Upper lobe of right lung (tissue), 1 donor: Measurements from ENCODE around the gene PIGQ. TPM values are rescaled to one million over a fixed set of nuclear protein-coding genes. Genes with fewer than 3 reads are reported as not detected.

Experiments used
- ATAC-seq: fragments of 200-7000 bp; cut with Tn5 transposase; one replicate; pipeline ENCODE4 v1.9.1; 2020; ENCODE audit warnings: mild to moderate bottlenecking, moderate library complexity
- DNase-seq: peaks from one replicate; pipeline ENCODE4 v3.0.0-alpha.2; 2020
- H3K27ac ChIP-seq: fragments of 200-600 bp; one replicate; pipeline ENCODE4 v1.8.0; 2022
- H3K27me3 ChIP-seq: fragments of 200-600 bp; one replicate; pipeline ENCODE4 v1.8.0; 2022; ENCODE audit warnings: mild to moderate bottlenecking
- H3K36me3 ChIP-seq: fragments of 200-600 bp; one replicate; pipeline ENCODE4 v1.8.0; 2022
- H3K4me1 ChIP-seq: fragments of 200-600 bp; one replicate; pipeline ENCODE4 v1.8.0; 2022
- H3K4me3 ChIP-seq: fragments of 200-600 bp; one replicate; pipeline ENCODE4 v1.8.0; 2022; ENCODE audit warnings: mild to moderate bottlenecking
- H3K9me3 ChIP-seq: fragments of 200-600 bp; one replicate; pipeline ENCODE4 v1.8.0; 2022
- intact Hi-C: fragments of 100-400 bp; cut with DNase I; formaldehyde crosslinking; loops from one replicate; pipeline ENCODE4 v1.11.0; 2022
- total RNA-seq: library from RNA; stranded (reverse); fragmentation: NEBNext Ultra II Directional; extraction: Animal tissue kit (Norgen Biotek cat#: 25700); gene quantifications from one replicate; pipeline ENCODE4 v1.2.1, GENCODE V29; 2021
- TF ChIP-seq, protein P1 (sequence below): fragments of 200-600 bp; IDR thresholded peaks from one replicate; pipeline ENCODE4 v1.8.0; 2022; ENCODE audit warnings: antibody characterized with exemption
- donor health status: DM: no; HTN: yes; CAD: no; lungs with severe emphysema.

The PIGQ gene
- total RNA-seq, 1 donor from 2014 or later: 59.4 TPM

GRCh38 chr16:544517-544916 is 25.3 kb upstream of the PIGQ start:
- peaks cover 13% of the 10 kb centered on the region for H3K36me3 ChIP-seq
- TF ChIP-seq, protein P1, sequence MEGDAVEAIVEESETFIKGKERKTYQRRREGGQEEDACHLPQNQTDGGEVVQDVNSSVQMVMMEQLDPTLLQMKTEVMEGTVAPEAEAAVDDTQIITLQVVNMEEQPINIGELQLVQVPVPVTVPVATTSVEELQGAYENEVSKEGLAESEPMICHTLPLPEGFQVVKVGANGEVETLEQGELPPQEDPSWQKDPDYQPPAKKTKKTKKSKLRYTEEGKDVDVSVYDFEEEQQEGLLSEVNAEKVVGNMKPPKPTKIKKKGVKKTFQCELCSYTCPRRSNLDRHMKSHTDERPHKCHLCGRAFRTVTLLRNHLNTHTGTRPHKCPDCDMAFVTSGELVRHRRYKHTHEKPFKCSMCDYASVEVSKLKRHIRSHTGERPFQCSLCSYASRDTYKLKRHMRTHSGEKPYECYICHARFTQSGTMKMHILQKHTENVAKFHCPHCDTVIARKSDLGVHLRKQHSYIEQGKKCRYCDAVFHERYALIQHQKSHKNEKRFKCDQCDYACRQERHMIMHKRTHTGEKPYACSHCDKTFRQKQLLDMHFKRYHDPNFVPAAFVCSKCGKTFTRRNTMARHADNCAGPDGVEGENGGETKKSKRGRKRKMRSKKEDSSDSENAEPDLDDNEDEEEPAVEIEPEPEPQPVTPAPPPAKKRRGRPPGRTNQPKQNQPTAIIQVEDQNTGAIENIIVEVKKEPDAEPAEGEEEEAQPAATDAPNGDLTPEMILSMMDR: no peak
- no peak overlapping the region for H3K27ac ChIP-seq
- H3K4me3 ChIP-seq: no peak overlapping the region
- intact Hi-C loops: no loop called here
- H3K27me3 ChIP-seq: no peaks in the 10 kb centered on the region
- no peaks in the 10 kb centered on the region for H3K4me1 ChIP-seq
- DNase-seq (no peak), ATAC-seq (no peak)
- no peaks in the 10 kb centered on the region for H3K9me3 ChIP-seq

DNA sequence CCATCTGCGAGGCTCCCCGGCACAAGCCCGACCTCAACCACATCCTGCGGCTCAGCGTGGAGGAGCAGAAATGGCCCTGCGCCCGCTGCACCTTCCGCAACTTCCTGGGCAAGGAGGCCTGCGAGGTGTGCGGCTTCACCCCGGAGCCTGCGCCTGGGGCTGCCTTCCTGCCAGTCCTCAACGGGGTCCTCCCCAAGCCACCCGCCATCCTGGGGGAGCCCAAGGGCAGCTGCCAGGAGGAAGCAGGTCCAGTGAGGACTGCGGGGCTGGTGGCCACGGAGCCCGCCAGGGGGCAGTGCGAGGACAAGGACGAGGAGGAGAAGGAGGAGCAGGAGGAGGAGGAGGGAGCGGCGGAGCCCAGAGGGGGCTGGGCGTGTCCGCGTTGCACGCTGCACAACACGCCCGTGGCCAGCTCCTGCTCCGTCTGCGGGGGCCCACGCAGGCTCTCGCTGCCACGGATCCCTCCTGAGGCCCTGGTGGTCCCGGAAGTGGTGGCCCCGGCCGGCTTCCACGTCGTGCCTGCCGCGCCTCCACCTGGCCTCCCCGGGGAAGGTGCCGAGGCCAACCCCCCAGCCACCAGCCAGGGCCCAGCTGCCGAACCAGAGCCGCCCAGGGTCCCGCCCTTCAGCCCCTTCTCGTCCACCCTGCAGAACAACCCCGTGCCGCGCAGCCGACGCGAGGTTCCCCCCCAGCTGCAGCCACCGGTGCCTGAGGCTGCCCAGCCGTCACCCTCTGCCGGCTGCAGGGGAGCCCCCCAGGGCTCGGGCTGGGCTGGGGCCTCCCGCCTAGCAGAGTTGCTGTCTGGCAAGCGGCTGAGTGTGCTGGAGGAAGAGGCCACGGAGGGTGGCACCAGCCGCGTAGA is 22.6 kb upstream of the PIGQ start:
- H3K27me3 ChIP-seq: no peaks in the 10 kb centered on the region
- H3K4me3 ChIP-seq: no peak overlapping the region
- H3K36me3 ChIP-seq: peaks cover 23% of the 10 kb centered on the region
- H3K27ac ChIP-seq: no peak overlapping the region
- TF ChIP-seq, protein P1: peak; percentile 37
- intact Hi-C loops: no loop called here
- no peaks in the 10 kb centered on the region for H3K4me1 ChIP-seq
- H3K9me3 ChIP-seq: no peaks in the 10 kb centered on the region
- ATAC-seq (peak; percentile 80), DNase-seq (peak; percentile 85)

GRCh38 chr16:548586-548985 is 21.2 kb upstream of the PIGQ start:
- intact Hi-C loops: no loop called here
- Histone ChIP-seq H3K4me3 (no peak overlapping the region), H3K36me3 (peaks cover 31% of the 10 kb centered on the region), H3K4me1 (no peaks in the 10 kb centered on the region), H3K27me3 (no peaks in the 10 kb centered on the region), H3K27ac (no peak overlapping the region), H3K9me3 (no peaks in the 10 kb centered on the region)
- TF ChIP-seq, protein P1: no peak
- no peak for DNase-seq
- no peak for ATAC-seq

DNA sequence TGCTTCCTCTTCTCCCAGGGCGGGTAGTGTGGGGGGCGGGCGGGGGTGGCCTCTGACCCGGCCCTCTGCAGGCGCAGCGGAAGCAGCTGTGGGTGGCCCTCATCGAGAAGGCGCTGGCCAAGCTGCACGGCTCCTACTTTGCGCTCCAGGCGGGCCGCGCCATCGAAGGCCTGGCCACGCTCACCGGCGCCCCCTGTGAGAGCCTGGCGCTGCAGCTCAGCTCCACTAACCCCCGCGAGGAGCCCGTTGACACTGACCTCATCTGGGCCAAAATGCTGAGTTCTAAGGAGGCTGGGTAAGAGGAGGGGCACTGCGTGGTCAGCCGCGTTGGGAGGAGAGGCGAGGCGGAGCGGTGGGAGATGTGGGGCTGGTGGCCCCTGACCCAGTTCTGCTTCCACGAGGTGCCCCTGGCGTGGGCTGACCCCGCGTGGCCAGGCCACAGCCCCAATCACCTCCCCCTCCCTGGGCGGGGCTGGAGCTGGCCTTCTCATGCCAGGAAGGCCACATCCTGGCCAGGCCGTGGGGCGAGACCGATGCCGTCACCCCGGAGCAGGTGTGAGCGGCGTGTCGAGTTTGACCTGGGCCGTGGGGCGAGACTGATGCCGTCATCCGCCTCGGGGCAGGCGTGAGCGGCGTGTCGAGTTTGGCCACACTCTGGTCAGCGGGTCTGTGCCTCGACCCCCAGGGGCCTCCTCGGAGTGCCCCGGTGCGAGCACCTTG is 20.1 kb upstream of the PIGQ start:
- Histone ChIP-seq H3K27me3 (no peaks in the 10 kb centered on the region), H3K36me3 (peaks cover 31% of the 10 kb centered on the region)

DNA sequence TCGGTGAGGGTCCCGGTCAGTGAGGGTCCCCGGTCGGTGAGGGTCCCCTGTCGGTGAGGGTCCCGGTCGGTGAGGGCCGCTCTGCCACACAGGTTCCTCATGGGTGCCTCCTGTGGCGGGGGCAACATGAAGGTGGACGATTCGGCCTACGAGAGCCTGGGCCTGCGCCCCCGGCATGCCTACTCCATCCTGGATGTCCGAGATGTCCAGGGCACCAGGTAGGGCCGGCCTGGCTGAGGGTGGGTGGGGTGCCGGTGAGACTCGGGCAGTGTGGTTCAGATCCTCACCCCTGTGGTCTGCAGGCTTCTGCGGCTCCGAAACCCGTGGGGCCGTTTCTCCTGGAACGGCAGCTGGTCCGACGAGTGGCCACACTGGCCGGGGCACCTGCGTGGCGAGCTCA is 18.6 kb upstream of the PIGQ start:
- no peak for ATAC-seq
- intact Hi-C loops: no loop called here
- Histone ChIP-seq H3K27ac (no peak overlapping the region), H3K36me3 (peaks cover 31% of the 10 kb centered on the region), H3K27me3 (no peaks in the 10 kb centered on the region), H3K9me3 (no peaks in the 10 kb centered on the region), H3K4me1 (no peaks in the 10 kb centered on the region), H3K4me3 (no peak overlapping the region)
- TF ChIP-seq, protein P1: no peak
- no peak for DNase-seq

More for the DNA sequence above, 20.1 kb upstream of the PIGQ start:
- no peak for DNase-seq
- Histone ChIP-seq H3K4me3 (no peak overlapping the region), H3K4me1 (no peaks in the 10 kb centered on the region), H3K27ac (no peak overlapping the region), H3K9me3 (no peaks in the 10 kb centered on the region)
- TF ChIP-seq, protein P1: no peak
- no peak for ATAC-seq
- intact Hi-C loops: no loop called here
